Measurements from ENCODE around the gene IGIP.

IGIP gene

DNA sequence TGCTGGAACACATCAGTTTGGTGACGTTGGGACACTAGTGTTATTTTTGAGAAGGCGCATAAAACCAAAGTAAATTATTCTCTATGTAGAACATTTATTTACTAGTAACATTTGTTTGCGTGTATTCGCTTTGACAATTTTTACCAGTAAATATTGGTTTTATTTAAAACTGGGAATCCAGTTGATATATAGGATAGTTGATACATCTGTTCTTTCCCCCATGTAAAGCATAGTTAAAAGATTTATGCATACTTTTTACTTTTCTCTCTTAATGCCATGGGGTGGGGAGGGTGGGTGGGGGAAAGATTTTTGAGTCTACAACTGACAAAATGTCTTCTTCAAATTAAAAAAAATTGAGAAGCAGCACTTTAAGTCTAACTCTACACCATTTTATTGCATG is at the start of gene IGIP:
IGIP (plus strand) TSS at position 301 of the 400 bp plus-strand sequence. CDS start 2,540 bp downstream, outside the sequence.
- no peak for DNase-seq

DNA sequence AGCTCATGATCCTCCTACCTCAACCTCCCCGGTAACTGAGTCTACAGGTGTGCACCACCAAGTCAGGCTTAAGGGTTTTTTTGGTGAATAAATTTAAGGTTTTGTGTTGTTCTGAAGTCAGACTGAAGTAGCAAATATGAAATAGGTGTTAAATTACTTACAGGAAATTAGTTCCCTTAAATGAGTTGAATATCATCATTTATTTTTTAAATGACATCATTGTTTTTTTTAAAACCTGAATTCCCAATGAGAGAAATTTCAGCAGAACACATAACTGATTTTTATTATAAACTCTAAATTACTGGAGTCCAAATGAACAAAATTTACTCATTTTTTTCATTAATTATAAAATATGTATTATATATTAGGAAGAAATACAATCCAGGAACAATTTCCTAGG is 49.6 kb upstream of the IGIP start:
- no peak for DNase-seq

DNA sequence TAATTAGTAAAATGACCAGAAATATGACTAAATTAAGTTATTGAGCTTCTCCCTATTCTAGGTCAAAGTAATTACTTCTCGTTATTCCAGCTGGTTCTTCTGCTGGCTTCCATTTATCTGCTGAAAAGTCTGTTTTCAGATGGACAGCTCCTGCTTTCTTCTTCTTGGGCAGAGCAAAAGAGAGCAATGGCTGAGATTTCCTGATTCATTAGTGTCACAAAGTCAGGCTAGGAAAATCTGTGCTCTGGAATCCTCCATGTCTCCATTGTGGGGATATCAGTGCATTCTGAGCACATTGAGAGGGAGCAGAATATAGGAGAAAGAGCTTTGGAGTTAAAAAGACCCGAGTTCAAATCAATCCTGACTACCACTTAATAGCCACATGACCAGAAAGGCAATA is 48.9 kb upstream of the IGIP start:
- no peak for DNase-seq

DNA sequence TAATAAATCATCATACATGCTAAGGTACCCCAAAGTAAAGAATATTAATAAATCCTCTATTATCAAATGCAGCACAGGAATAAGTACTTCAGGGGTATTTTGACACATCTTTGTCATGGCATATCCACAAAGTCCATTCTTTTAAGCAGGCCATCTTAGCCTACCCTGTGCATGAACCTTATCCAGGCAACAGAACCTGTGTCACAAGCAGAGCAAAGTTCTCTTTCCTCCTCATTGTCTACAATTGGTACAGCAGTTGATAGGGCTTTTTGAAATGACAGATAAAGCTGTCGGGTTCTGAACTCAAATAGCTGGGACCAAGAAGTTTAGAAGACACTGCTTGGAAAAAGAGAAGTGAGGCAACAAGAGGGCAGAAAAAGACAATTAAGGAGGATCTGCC is 42.6 kb upstream of the IGIP start:
- DNase-seq: no peak

DNA sequence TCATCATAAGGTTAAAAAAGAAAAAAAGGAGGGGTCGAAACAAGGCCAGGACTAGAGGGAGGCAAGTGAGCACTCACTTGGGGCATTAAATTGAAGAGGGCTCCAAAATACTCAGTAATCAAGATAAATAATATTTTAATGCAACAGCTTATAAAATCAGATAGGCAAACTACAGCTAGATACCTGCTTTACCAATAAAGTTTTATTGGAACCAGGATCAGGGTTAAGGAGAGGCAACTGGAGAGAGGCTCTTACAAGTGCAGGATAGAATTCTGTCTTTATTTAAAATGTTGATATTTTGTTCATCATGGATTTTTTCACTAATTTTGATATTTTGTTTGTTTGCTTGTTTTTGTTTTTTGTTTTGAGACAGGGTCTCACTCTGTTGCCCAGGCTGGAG is 42.1 kb upstream of the IGIP start:
- DNase-seq: no peak

DNA sequence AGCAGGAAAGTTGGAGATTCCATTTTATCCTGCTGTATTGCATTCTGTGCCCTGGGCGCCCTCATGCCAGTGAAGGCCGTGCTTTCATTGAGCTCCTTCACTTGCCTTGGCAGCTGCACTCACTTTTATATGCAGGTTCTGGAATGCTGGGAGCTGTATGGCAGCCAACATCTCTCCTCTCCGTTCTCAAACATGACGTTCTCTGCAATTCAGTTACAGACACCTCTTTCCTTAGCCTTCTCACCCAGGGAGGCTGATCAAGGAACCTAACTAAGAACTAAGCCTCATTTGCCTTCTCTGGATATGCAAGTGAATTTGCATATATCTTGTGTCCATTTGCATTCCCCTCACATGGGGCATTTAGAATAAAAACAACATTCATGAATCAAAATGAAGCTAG is 41.2 kb upstream of the IGIP start:
- no peak for DNase-seq

DNA sequence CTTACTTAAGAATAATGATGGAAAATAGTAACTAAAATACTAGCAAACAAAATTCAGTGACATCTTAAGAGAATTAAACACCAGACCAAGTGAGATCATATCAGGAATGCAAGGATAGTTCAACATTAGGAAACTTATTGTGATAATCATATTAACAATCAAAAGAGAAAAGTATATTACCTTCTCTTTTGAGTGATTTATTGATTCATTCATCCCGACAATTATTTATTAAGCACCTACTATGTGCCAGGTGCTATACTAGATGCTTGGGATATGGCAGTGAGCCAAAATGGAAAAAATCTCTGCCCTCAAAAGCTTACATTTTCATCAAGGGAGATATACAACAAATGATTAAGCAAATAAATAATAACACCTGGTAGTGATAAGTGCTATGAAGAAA is 35.5 kb upstream of the IGIP start:
- no peak for DNase-seq

DNA sequence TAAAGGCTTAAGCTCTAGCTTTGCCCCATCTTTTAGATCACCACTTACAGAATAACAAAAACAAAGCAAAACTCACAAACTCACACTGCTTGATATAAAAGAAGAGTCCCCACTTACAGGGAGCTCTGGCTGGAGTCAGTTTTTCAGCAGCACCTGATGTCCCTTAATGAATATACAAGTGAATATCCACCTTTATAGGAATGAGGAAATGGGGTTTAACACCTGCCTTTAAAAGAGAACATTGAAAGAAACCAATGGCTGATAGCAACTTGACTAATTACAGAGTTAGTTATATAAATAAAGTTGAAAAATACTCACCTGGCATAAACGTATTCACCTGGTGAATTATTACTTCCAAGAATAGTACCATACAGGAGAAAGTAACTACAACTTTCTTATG is 32.6 kb upstream of the IGIP start:
- DNase-seq: no peak

DNA sequence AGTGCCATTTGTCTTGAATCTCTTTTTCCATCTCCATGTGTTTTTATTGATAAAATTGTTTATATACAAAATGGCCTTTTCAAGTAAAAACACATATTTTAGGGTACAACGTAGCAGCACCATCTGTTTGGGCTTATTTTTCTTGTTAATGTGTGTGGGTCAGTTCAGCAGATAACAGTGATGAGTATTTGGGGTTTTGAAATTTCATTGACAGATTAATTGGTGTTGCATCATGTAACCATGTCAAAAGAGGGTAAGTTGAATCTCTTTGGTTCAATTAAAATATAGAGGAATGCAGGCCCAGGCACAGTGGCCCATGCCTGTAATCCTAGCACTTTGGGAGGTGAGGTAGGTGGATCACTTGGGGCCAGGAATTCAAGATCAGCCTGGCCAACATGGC is 31.9 kb upstream of the IGIP start:
- no peak for DNase-seq

DNA sequence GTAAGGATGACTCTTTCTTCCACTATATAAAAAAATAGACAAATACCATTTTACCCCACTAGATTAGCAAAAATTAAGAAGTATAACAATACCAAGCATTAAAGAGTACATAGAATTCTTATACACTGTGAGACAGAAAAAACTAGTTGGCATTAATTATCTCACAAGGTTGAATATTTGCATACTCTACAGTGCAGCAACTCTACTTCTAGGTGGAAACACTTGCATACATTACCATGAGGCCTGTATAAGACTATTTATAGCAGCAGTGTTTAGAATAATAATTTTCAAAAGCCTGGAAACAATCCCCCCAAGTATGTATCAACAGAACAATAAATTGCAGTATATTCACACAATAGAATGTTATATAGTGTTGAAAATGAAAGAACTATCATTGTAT is 30.8 kb upstream of the IGIP start:
- DNase-seq: no peak

DNA sequence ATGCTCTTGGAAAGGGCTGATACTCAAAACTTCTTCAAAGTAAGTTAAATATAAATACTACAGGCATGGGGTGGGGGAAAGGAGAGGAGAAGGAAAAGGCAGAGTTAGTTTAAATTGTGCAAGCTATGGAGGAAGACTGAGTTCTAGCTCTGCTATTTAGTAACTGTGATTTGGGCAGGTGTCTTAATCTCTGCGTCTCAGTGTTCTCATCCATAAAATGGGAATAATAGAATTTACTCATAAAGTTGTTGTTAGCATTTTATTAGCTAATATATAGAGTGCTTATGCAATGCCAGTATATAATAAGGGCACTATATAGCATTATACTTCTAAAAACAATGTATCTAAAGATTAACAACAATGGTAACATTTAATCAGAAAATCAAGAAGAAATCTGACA is 24.6 kb upstream of the IGIP start:
- DNase-seq: no peak

DNA sequence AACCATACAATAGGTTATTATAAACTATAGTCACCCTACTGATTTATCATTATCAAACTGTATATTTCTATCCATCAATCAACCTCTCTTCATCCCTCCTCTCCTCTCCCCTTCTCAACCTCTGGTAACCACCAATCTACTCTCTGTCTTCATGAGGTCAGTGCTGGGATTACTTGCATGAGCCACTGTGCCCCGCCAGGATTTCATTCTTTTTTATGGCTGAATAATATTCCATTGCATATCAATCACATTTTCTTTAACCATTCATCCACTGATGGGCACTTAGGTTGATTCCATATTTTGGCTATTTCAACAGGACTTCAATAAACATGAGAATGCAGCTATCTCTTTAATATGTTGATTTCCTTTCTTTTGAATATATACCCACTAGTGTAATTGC is 22.6 kb upstream of the IGIP start:
- DNase-seq: no peak

DNA sequence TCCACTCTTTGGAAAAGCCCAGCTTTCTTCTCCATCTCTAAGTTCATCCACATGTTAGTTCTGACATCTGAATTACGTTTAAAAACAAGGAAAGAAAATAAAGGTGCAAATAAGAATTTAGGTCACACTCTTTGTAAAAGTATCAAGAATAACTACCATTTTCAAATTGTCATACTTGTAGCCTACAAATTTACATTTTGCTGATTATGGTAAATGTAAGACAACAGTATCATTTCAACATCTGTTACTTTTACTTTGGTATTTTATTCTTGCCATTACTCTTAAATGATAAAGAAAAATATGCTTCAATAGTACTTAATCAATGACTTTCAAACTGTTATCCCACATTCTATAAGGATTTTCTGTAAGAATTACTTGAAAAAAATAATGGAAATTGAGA is 21.6 kb upstream of the IGIP start:
- DNase-seq: no peak

DNA sequence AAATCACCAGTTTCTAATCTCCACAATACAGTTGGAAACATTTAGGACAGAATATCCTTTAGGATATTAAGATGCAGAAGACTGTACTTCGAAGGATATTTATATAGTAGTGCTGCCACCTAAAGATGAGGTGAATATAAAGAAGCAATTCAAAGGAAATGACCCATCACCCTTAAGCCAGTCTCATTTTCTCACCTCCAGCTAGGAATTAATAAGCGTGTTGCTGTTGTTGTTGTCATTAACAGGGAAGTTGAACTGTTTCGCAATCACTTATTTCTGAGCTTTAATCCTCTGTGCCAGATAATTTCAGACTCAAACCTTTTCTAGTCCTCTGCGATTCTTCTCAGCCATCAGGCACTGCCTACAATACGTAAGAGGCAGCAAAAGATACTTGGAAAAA is 19.6 kb upstream of the IGIP start:
- no peak for DNase-seq

DNA sequence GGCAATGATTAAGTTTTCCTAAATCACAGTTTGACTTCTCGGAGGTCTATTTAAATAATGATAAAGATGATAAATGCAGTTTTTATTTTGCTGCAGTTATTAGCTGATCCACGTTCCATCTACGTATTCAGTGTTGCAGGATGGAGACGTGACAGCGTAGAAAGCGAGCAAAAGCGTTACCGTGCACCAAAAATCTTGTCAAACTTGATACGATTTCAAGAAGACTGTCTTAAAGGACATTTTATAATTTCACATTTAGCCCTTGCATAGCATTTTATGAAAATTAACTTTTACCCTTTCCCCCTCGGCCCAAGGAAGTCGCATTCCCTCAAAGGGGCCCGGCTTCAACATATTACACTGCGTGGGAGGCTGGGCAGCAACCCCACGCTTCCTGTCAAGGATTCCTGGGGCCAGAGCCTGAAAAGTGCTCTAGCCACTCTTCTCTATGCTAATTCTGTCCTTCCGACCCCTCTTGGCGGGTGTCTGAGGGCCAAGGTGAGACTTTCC is 18.9 kb upstream of the IGIP start:
- DNase-seq: no peak

DNA sequence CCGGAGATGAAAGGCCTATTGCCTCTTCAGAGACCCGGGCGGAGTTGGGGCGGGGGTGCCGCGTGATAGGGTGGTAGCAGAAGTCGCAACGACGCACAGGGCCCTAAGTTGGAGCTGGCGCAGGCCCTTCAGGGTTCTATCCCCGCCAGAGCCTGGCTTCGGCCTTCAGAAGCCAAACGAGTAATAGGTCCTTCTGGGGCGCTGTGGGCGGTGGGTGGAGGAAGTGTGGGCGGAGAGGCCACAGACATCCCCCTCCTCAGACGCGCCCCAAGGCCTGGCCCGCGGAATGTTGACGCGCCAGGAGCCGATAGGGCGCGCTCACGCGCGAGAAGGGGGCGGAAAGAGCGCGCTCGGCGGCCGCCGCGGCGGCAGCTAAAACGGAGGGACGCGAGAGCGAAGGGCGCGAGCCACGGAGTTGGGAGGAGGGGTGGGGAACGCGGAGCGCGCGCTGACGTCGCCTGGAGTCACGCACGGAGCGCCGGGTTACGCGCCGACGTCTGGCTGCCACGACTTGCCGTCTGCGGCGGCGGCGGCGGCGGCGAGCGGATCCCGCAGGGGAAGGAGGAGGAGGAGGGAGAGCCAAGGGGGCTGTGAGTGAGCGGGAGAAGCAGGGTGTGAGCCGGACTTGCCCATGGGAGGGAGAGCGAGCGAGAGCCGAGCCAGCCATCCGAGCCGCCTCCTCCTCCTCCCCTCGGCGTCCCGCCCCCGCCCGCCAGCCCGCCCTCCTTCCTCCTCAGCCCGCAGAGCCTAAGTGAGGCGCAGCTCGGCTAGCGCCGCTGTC is 18.2 kb upstream of the IGIP start:
- peak; percentile 77 for DNase-seq

DNA sequence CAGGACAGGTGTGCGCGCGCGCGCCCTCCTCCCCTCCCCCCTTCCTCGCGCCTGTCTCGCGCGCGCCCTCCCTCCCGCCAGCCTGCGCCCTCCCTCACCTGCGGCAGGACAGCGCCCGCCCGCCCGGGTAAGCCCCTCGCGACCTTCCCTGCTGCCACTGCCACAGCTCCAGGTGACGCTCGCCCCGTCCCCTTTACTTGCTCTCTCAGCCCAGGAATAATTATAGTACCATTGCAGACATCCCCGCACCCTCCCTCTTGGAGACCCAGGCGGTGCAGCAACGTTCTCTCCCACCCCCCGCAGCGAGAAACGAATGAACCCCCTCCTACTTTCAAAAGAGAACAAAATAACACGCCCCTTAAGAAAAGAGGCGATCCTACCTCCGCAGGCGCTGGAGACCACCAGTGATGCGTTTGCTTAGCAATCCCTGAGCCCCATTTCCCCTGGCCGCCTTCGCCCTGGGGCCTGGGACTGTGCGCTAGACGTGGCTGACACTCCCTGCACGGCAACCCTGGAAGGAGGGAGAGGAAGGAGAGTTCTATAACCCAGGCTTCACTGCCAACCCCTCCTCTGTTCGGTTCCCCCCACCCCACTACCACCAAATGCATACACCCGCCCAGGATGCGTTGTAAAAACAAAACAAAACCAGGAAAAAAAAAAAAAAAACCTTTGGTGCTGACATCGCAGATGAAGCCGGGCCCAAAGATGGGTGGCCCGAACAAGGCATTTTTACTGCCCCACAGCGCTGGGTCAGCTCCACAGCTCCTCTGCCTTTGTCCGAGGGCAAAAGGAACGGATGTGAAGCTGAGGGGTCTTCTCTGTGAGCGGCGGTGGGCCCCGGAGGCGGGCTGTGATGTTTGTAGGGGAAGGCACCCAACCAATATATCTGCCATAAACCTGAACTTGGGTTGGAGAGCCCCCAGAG is 17.4 kb upstream of the IGIP start:
- no peak for DNase-seq

DNA sequence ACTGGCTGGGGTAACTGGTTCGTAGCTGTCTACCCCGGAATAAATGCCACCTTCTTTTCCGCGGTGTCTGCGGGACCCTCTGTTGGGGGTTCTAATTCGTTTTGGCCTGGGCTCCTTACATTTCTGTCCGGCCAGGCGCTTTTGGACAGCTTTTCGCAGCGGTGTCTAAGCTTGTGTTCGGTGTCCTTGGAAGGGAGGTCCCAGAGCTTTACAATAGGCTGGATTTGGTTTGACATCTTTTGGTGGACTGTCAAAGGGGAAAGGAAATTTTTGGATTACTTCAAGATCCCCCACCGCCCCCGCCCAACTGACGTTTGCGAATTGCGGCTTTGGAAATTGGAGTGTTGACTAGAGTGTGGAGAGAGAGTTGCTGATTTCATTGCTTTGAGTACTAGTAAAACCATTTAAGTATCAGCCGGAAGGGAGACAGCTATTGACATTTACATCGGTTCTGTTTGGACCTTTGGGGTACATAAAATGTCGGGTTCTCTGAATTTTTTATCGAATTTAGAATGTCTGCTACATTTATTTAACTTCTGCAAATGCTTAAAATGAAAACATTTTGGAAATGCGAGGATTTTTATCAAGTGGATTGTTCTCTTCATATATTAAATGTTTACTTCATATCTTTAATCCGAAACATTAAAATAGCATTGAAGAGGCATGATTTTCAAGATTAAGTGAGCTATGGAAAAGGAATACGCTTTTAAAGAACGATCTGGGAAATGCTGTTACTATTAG is 16.5 kb upstream of the IGIP start:
- DNase-seq: no peak

DNA sequence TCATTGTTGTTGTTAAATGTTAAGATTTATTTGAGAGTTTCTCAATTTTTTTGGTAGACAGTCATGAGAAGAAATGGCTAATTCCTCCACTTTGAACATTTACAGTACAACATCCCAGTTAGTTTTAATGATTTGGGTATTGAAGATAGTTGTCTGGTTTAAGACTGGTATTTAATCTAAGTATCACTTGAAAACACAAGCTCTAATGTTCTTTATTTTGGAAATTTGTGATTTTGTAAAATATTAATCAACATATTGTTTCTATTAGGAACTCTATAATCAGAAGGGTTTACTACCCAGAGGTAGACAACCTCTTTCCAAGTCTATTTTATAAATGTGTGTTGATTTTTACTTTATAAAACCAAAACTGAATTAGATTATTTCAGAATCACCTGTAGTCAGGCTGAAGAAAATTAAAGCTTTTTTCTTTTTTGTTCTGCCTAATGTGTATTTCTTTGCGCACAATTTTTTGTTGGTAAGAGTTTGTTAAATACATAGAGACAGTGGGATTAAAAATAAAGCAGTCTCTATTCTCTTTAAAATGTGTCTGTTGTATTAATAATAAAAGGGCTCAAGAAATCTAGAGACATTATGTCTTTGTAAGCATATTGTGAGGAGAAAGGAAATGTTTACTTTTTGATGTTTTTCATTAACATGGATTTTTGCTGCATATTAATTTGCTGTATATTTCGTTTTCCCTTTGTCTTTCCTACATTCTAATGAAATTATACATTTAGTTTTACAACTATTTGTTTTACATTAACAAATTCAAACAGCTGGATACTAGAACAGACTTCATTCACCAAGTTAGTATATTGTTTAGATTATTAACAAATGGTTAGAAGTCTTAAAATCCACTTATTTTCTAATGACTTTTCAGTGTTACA is 15.7 kb upstream of the IGIP start:
- DNase-seq: no peak

DNA sequence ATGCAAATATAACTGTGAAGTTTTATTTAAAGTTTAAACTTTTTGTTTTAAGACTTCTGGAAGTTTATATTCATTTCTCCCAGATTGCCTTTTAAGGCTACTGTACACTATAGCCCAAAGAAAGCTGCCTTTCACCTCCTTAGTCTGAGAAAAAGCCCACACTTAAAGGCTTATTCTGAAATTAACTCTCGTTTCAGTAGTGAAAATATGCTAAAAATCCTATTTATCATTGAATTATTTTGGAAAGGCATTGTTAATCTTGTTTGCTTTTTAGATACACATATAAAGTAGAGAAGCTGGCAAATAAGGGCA is 15.1 kb upstream of the IGIP start:
- DNase-seq: no peak

DNA sequence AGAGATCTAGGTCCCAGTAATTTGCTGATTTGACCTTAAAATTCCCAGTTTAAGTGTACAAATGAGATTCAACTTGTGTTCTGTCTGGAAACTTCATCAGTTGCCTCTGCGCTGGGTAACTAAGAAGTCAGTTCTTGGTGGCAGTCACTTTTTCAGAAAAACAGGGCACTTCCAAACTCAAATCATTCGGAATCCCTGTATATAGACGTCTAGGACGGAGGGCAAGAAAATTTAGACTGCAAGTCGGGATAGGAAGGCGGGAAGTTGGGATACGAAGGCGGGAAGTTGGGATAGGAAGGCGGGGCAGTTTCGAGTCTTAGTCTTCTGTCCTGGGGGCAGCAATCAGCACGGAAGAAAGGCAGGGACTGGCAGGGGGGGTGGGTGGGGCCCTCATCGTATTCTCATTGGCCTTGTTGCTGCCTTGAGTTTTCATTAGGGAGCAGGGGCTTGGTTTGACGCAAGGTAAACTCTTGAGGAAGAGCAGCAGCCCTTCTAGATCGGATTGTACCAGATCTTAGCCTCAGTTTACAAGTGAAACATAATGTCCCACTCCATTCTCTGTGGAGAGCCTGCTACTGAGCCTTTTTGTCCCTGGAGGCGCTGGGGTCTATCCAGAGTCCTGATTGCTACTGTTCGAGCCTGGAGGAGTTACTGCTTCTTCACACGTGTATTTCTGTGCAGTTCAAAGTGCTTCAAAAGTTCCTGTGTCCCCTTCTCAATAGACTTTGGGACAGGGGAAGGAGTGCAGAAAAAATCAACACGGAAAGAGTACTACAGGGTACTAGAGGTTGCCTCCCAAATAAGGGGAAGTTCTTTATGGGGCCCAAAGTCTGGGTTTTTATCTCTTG is 14.5 kb upstream of the IGIP start:
- DNase-seq: no peak

All from NCI-H2171 treated with DMSO at 0.1 percent for 48 hours (cell line).